K562 (cell line): ENCODE measurements around the gene CHD3.
"Not testable (repeated sequence)": the region's sequence is repeated elsewhere in the genome, so short reads cannot be mapped to it uniquely, and the experiment has no call there.

Source experiments
- CREM ChIP-seq: IDR thresholded peaks from 2 replicates; pipeline ENCODE4 v1.6.1; 2014; ENCODE audit warnings: antibody characterized with exemption, low read depth
- WHSC1 ChIP-seq: IDR thresholded peaks from one replicate; pipeline ENCODE4 v1.6.1; 2012; ENCODE audit warnings: low read length, control low read depth, inconsistent platforms
- ZFP36 ChIP-seq: fragments of 150-350 bp; IDR thresholded peaks from 2 replicates; pipeline ENCODE4 v1.6.1; 2018; ENCODE audit warnings: low read length, low read depth; ENCODE audit not compliant: partially characterized antibody
- ZNF668 ChIP-seq: fragments of 250-450 bp; sonication (Bioruptor Pico); IDR thresholded peaks from 2 replicates; pipeline ENCODE4 v1.8.0; 2022; ENCODE audit warnings: mild to moderate bottlenecking, inconsistent platforms
- TF ChIP-seq, protein P1 (sequence below), 3 experiments: IDR thresholded peaks in 2 of 3; conservative IDR thresholded peaks in 1 of 3; 2 replicates each; pipeline ENCODE4 v1.5.1; 2011 to 2012; ENCODE audit warnings: low read length in 3 of 3, mild to moderate bottlenecking in 3 of 3, control low read depth in 2 of 3, improper control_type of control experiment in 1 of 3, inconsistent platforms in 1 of 3, low read depth in 1 of 3, mixed read lengths in 1 of 3, moderate library complexity in 1 of 3; ENCODE audit not compliant: insufficient read depth in 2 of 3

DNA sequence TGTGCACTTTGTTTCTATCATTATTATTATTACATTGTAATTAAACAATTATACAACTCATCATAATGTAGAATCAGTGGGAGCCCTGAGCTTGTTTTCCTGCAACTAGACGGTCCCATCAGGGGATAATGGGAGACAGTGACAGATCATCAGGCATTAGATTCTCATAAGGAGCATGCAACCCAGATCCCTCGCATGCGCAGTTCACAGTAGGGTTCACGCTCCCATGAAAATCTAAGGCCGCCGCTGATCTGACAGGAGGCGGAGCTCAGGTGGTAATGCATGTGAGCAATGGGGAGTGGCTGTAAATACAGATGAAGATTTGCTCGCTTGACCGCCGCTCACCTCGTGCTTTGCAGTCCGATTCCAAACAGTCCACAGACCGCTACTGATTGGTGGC is 64.7 kb downstream of the CHD3 start:
- TF ChIP-seq WHSC1; ZFP36; ZNF668 (CRISPR knock-in tag); CREM: not testable (repeated sequence)
- TF ChIP-seq, protein P1, sequence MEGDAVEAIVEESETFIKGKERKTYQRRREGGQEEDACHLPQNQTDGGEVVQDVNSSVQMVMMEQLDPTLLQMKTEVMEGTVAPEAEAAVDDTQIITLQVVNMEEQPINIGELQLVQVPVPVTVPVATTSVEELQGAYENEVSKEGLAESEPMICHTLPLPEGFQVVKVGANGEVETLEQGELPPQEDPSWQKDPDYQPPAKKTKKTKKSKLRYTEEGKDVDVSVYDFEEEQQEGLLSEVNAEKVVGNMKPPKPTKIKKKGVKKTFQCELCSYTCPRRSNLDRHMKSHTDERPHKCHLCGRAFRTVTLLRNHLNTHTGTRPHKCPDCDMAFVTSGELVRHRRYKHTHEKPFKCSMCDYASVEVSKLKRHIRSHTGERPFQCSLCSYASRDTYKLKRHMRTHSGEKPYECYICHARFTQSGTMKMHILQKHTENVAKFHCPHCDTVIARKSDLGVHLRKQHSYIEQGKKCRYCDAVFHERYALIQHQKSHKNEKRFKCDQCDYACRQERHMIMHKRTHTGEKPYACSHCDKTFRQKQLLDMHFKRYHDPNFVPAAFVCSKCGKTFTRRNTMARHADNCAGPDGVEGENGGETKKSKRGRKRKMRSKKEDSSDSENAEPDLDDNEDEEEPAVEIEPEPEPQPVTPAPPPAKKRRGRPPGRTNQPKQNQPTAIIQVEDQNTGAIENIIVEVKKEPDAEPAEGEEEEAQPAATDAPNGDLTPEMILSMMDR (IDR thresholded peaks at IDR 0.05 in 2 of 3, conservative IDR thresholded peaks at IDR 0.05 in 1 of 3; ENCODE audit: insufficient read depth in 2 of 3, low read depth in 1 of 3, low read length in 3 of 3): not testable (repeated sequence)
